GM12801 (cell line): ENCODE results near the gene PTRH2.

Experiments
- CTCF ChIP-seq: IDR thresholded peaks from one replicate; pipeline ENCODE4 v1.5.1; 2011; ENCODE audit warnings: control low read depth; ENCODE audit not compliant: insufficient read length; ENCODE audit errors: extremely low read depth

Gene PTRH2

GRCh38 chr17:59748591-59748990, 41.4 kb upstream of the PTRH2 start:
- no peak for TF ChIP-seq CTCF

GRCh38 chr17:59746849-59747445, 39.7 kb upstream of the PTRH2 start:
- TF ChIP-seq CTCF, result no peak

- TF ChIP-seq CTCF, result no peak
Observed at GRCh38 chr17:59745040-59745439, 37.8 kb upstream of the PTRH2 start.

- TF ChIP-seq CTCF, result no peak
Observed at GRCh38 chr17:59743842-59744241, 36.6 kb upstream of the PTRH2 start.

GRCh38 chr17:59737324-59737723, 30.1 kb upstream of the PTRH2 start:
- TF ChIP-seq CTCF, result no peak

GRCh38 chr17:59734226-59734625, 27.0 kb upstream of the PTRH2 start:
- no peak for TF ChIP-seq CTCF

- TF ChIP-seq CTCF, result no peak
Observed at GRCh38 chr17:59733697-59734096, 26.5 kb upstream of the PTRH2 start.
